Ectodermal cell (in vitro differentiated cells): ENCODE measurements around the gene SLC8B1.
"Not testable (repeated sequence)": the region's sequence is repeated elsewhere in the genome, so short reads cannot be mapped to it uniquely, and the experiment has no call there.

Experiments used
- H3K27ac ChIP-seq: 2 replicates; pipeline ENCODE4 v1.7.0; 2013; ENCODE audit warnings: mild to moderate bottlenecking, low read depth, low read length; ENCODE audit not compliant: insufficient read depth, poor library complexity, severe bottlenecking
- H3K27me3 ChIP-seq: 2 replicates; pipeline ENCODE4 v1.7.0; 2013; ENCODE audit warnings: mild to moderate bottlenecking, low read length; ENCODE audit not compliant: insufficient read depth, control insufficient read depth, poor library complexity, severe bottlenecking
- H3K36me3 ChIP-seq: one replicate; pipeline ENCODE4 v1.7.0; 2013; ENCODE audit warnings: low read length; ENCODE audit not compliant: control insufficient read depth, insufficient read depth
- H3K4me1 ChIP-seq: one replicate; pipeline ENCODE4 v1.7.0; 2013; ENCODE audit warnings: low read length; ENCODE audit not compliant: control insufficient read depth, insufficient read depth
- H3K4me3 ChIP-seq: 2 replicates; pipeline ENCODE4 v1.7.0; 2013; ENCODE audit warnings: low read depth, low read length, control low read depth; ENCODE audit not compliant: insufficient read depth
- H3K9me3 ChIP-seq: 2 replicates; pipeline ENCODE4 v1.7.0; 2013; ENCODE audit warnings: mild to moderate bottlenecking, low read length, moderate library complexity; ENCODE audit not compliant: control insufficient read depth
- WGBS, 2 experiments: methylation state at CpG; one replicate each; pipeline ENCODE4 v1.1.7; 2013; ENCODE audit warnings: missing lambda C conversion rate in 2 of 2; 5-methylcytosine and 5-hydroxymethylcytosine counted together

The SLC8B1 gene

DNA sequence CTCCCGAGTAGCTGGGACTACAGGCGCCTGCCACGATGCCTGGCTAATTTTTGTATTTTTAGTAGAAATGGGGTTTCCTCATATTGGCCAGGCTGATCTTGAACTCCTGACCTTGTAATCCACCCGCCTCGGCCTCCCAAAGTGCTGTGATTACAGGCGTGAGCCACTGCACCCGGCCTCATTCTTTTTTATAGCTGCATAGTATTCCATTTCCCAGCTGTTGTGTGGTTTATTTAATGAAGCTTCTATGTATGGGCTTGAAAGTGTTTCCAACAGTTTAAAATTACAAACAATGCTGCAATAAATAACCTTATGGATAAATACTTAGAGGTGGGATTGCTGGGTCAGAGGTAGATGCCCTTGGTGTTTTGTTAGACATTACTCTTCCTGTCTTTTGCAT is 19.3 kb upstream of the SLC8B1 start:
- H3K27ac ChIP-seq, H3K27me3 ChIP-seq, H3K9me3 ChIP-seq, H3K36me3 ChIP-seq, H3K4me1 ChIP-seq, H3K4me3 ChIP-seq: not testable (repeated sequence)
- 88 to 94% methylated on average over 7 of the region's 7 CpGs for WGBS, 2 experiments

GRCh38 chr12:113351089-113351488 is 16.2 kb upstream of the SLC8B1 start:
- Histone ChIP-seq H3K4me1 (peaks cover 3% of the 10 kb centered on the region), H3K36me3 (no peaks in the 10 kb centered on the region), H3K9me3 (no peaks in the 10 kb centered on the region), H3K27ac (no peak overlapping the region), H3K4me3 (no peak overlapping the region), H3K27me3 (no peaks in the 10 kb centered on the region)

- no peak overlapping the region for H3K27ac ChIP-seq
- H3K9me3 ChIP-seq, result no peaks in the 10 kb centered on the region
- no peak overlapping the region for H3K4me3 ChIP-seq
- 82% methylated on average over 19 of the region's 19 CpGs for WGBS, 2 experiments
- peaks cover 3% of the 10 kb centered on the region for H3K4me1 ChIP-seq
- H3K36me3 ChIP-seq, result no peaks in the 10 kb centered on the region
- no peaks in the 10 kb centered on the region for H3K27me3 ChIP-seq
Measured at GRCh38 chr12:113348849-113349536, 14.1 kb upstream of the SLC8B1 start.

- H3K9me3 ChIP-seq, result no peaks in the 10 kb centered on the region
- H3K27ac ChIP-seq, result no peak overlapping the region
- no peaks in the 10 kb centered on the region for H3K27me3 ChIP-seq
- H3K36me3 ChIP-seq, result no peaks in the 10 kb centered on the region
- H3K4me1 ChIP-seq, result peaks cover 3% of the 10 kb centered on the region
- no peak overlapping the region for H3K4me3 ChIP-seq
- WGBS, 2 experiments, result 100% methylated on average over 1 of the region's 2 CpGs; no CpG with 5 or more reads in 1 of the 2 experiments
Measured at GRCh38 chr12:113347892-113348291, 13.0 kb upstream of the SLC8B1 start.

DNA sequence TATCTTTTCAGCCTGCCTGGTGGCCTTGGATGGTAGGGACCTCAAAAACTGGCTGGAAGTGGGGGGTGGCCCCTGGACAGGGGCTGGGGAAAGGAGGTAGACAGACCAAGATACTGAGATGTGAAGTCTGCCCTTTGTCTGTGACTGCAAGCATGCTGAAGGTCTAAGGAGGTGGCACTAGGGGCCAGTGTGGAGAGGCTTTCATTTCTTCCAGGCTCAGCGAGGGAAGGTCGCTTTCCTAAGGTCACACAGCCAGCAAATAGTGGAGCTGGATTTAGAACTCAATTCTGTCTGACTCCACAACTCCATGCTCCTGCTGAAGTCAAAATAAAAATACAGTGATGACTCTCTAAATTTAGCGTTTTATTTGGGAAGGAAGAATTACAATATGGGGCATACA is 12.2 kb upstream of the SLC8B1 start:
- Histone ChIP-seq H3K4me1 (peaks cover 3% of the 10 kb centered on the region), H3K4me3 (no peak overlapping the region), H3K36me3 (no peaks in the 10 kb centered on the region), H3K9me3 (no peaks in the 10 kb centered on the region), H3K27ac (no peak overlapping the region), H3K27me3 (no peaks in the 10 kb centered on the region)
- WGBS, 2 experiments, result 92 to 94% methylated on average over 3 of the region's 3 CpGs

GRCh38 chr12:113346353-113346752 is 11.4 kb upstream of the SLC8B1 start:
- WGBS, 2 experiments, result 93 to 95% methylated on average over 5 of the region's 5 CpGs
- H3K4me1 ChIP-seq, result peaks cover 3% of the 10 kb centered on the region
- H3K27me3 ChIP-seq, result no peaks in the 10 kb centered on the region
- H3K9me3 ChIP-seq, result no peaks in the 10 kb centered on the region
- H3K36me3 ChIP-seq, result no peaks in the 10 kb centered on the region
- H3K27ac ChIP-seq, result no peak overlapping the region
- no peak overlapping the region for H3K4me3 ChIP-seq

DNA sequence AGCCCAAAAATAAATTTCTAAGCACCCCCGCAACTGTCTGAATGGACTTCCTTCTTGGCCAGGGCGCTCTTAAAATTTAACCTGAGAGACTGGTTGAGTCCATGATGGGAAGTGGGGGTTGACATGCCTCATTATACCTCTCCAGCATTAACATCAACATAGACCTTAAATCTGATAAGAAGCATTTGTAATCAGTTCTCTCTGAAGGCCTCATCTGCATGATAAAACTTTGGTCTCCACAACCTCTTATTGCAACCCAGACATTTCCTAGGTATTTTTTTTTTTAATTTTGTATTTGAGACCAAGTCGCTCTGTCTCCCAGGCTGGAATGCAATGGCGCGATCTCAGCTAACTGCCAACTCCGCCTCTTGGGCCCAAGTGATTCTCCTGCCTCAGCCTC is 10.4 kb upstream of the SLC8B1 start:
- Histone ChIP-seq H3K36me3 (no peaks in the 10 kb centered on the region), H3K27me3 (no peaks in the 10 kb centered on the region), H3K9me3 (no peaks in the 10 kb centered on the region), H3K27ac (no peak overlapping the region), H3K4me3 (no peak overlapping the region), H3K4me1 (peaks cover 3% of the 10 kb centered on the region)
- WGBS, 2 experiments, result 92 to 93% methylated on average over 6 of the region's 6 CpGs

DNA sequence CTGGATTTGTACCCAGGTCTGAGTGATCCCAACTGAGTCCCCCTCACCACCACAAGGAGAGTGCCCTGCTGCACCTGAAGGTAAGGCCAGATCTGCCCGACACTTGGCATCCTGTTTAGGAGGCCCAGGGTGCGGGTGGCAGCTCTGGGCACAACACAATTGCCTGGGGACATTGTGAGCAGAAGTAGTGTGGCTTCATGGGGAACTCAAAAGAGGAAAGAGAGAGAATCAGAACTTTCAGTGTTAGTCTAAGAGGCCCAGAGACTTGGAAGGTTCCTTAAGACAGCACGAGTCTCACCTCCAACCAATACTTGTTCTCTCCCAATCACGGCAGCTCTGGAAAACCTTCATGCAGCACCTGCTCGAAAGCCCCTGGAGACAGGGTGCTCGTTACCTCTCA is 6.6 kb upstream of the SLC8B1 start:
- H3K9me3 ChIP-seq, result no peaks in the 10 kb centered on the region
- WGBS, 2 experiments, result 89 to 93% methylated on average over 6 of the region's 6 CpGs
- no peaks in the 10 kb centered on the region for H3K4me1 ChIP-seq
- no peak overlapping the region for H3K27ac ChIP-seq
- no peaks in the 10 kb centered on the region for H3K27me3 ChIP-seq
- no peak overlapping the region for H3K4me3 ChIP-seq
- H3K36me3 ChIP-seq, result no peaks in the 10 kb centered on the region

DNA sequence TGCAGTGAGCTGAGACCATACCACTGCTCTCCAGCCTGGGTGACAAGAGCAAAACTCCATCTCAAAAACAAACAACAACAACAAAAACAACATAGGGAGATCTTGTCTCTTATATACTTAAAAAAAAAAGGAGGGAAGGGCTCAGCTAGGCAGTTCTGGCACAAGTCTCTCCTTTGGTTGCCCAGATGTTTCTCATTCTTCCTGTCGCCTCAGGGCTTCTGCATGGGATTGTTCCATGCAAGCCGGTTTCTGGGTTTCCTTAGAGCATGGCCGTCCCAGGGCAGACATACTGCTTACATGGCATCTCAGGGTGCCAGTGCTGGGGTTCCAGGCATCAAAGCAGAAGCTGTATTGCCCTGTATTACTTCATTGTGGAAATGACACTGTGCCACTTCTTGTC is 5.2 kb upstream of the SLC8B1 start:
- H3K27me3 ChIP-seq, result peaks cover 8% of the 10 kb centered on the region
- H3K4me3 ChIP-seq, result no peak overlapping the region
- 91 to 92% methylated on average over 3 of the region's 3 CpGs for WGBS, 2 experiments
- H3K27ac ChIP-seq, result no peak overlapping the region
- no peaks in the 10 kb centered on the region for H3K9me3 ChIP-seq
- H3K36me3 ChIP-seq, result no peaks in the 10 kb centered on the region
- no peaks in the 10 kb centered on the region for H3K4me1 ChIP-seq

- H3K4me1 ChIP-seq, result no peaks in the 10 kb centered on the region
- no peak overlapping the region for H3K27ac ChIP-seq
- WGBS, 2 experiments, result 92 to 99% methylated on average over 5 of the region's 5 CpGs
- no peaks in the 10 kb centered on the region for H3K36me3 ChIP-seq
- H3K9me3 ChIP-seq, result no peaks in the 10 kb centered on the region
- peaks cover 12% of the 10 kb centered on the region for H3K27me3 ChIP-seq
- no peak overlapping the region for H3K4me3 ChIP-seq
Measured at GRCh38 chr12:113339540-113339939, 4.6 kb upstream of the SLC8B1 start.
